Uterus (tissue), 2 donors: ENCODE measurements around the gene SFXN5.

ENCODE experiments used
- POLR2A ChIP-seq, 2 donors: fragments of 450-650 bp; IDR thresholded peaks; one replicate each; pipeline ENCODE4 v1.6.1; 2016; ENCODE audit warnings: antibody characterized with exemption in 2 of 2, mild to moderate bottlenecking in 1 of 2, moderate library complexity in 1 of 2
- TF ChIP-seq, protein P1 (sequence below), 4 experiments: fragments of 200-600 bp in 2 of 4; fragments of 450-650 bp in 2 of 4; sonication (generic) in 2 of 4; IDR thresholded peaks; one replicate each; pipeline ENCODE4 v1.5.1; 2016 to 2019; ENCODE audit warnings: antibody characterized with exemption in 4 of 4, mild to moderate bottlenecking in 2 of 4, moderate library complexity in 1 of 4

GRCh38 chr2:72917877-72918553 lies 153.5 kb downstream of the SFXN5 start:
- TF ChIP-seq, protein P1, sequence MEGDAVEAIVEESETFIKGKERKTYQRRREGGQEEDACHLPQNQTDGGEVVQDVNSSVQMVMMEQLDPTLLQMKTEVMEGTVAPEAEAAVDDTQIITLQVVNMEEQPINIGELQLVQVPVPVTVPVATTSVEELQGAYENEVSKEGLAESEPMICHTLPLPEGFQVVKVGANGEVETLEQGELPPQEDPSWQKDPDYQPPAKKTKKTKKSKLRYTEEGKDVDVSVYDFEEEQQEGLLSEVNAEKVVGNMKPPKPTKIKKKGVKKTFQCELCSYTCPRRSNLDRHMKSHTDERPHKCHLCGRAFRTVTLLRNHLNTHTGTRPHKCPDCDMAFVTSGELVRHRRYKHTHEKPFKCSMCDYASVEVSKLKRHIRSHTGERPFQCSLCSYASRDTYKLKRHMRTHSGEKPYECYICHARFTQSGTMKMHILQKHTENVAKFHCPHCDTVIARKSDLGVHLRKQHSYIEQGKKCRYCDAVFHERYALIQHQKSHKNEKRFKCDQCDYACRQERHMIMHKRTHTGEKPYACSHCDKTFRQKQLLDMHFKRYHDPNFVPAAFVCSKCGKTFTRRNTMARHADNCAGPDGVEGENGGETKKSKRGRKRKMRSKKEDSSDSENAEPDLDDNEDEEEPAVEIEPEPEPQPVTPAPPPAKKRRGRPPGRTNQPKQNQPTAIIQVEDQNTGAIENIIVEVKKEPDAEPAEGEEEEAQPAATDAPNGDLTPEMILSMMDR (IDR thresholded peaks at IDR 0.05) = no peak
- no peak for TF ChIP-seq POLR2A (IDR thresholded peaks at IDR 0.05)
